Tibial artery (tissue), 4 donors: Measurements from ENCODE around the gene BLM.

ENCODE experiments used
- DNase-seq, 2 donors: peaks; one replicate each; pipeline ENCODE4 v3.0.0-alpha.2; 2019
- H3K27ac ChIP-seq, 2 donors: fragments of 200-600 bp; sonication (generic) in 1 of 2; 1 replicate in 1 of 2; 2 replicates in 1 of 2; pipeline ENCODE4 v1.5.1; 2018 to 2019; ENCODE audit warnings: mild to moderate bottlenecking in 1 of 2
- H3K27me3 ChIP-seq, 2 donors: fragments of 200-600 bp; sonication (generic) in 1 of 2; one replicate each; pipeline versions ENCODE4 v1.5.1 to v1.6.0; 2016 to 2019
- H3K36me3 ChIP-seq, 3 donors: fragments of 200-600 bp; sonication (generic) in 2 of 3; one replicate each; pipeline ENCODE4 v1.5.1; 2016 to 2019; ENCODE audit warnings: mild to moderate bottlenecking in 2 of 3
- H3K4me1 ChIP-seq, 4 donors: fragments of 200-600 bp; sonication (generic) in 2 of 4; 1 replicate in 3 of 4; 2 replicates in 1 of 4; pipeline ENCODE4 v1.5.1; 2016 to 2019
- H3K4me3 ChIP-seq, 2 donors: fragments of 200-600 bp; sonication (generic) in 1 of 2; 1 replicate in 1 of 2; 2 replicates in 1 of 2; pipeline ENCODE4 v1.5.1; 2018 to 2019; ENCODE audit warnings: mild to moderate bottlenecking in 2 of 2
- H3K9me3 ChIP-seq, 3 donors: fragments of 200-600 bp; sonication (generic) in 1 of 3; one replicate each; pipeline ENCODE4 v1.5.1; 2016 to 2019
- CTCF ChIP-seq, 2 experiments: fragments of 200-600 bp in 1 of 2; fragments of 450-650 bp in 1 of 2; IDR thresholded peaks; one replicate each; pipeline ENCODE4 v1.5.1; 2017 to 2019; ENCODE audit warnings: antibody characterized with exemption in 2 of 2, mild to moderate bottlenecking in 1 of 2, moderate library complexity in 1 of 2
- intact Hi-C: fragments of 100-400 bp; cut with DNase I; formaldehyde crosslinking; loops from one replicate; pipeline ENCODE4 v1.15.0; 2023; ENCODE audit warnings: low total_unique reads

BLM gene

GRCh38 chr15:90857883-90858443 is 140.8 kb downstream of the BLM start:
- no peak for TF ChIP-seq CTCF (IDR thresholded peaks at IDR 0.05)

GRCh38 chr15:90859234-90860131 is 142.3 kb downstream of the BLM start:
- no peaks in the 10 kb centered on the region for H3K9me3 ChIP-seq
- no peaks in the 10 kb centered on the region for H3K36me3 ChIP-seq
- no peak for TF ChIP-seq CTCF (IDR thresholded peaks at IDR 0.05)
- no peaks in the 10 kb centered on the region for H3K4me1 ChIP-seq
- no peak for DNase-seq
- H3K4me3 ChIP-seq: no peak overlapping the region
- H3K27ac ChIP-seq: no peak overlapping the region
- H3K27me3 ChIP-seq: no peaks in the 10 kb centered on the region
- intact Hi-C loops: loop anchor here (10.0 kb wide), 1 partner anchor 85 kb away; no protein-coding TSS in a partner anchor

More at GRCh38 chr15:90857883-90858443, 140.8 kb downstream of the BLM start:
- Histone ChIP-seq H3K27me3 (no peaks in the 10 kb centered on the region), H3K4me3 (no peak overlapping the region), H3K36me3 (no peaks in the 10 kb centered on the region), H3K27ac (no peak overlapping the region), H3K4me1 (no peaks in the 10 kb centered on the region), H3K9me3 (no peaks in the 10 kb centered on the region)
- DNase-seq: no peak
- intact Hi-C loops: loop anchor here (10.0 kb wide), 1 partner anchor 83 kb away; no protein-coding TSS in a partner anchor

- H3K9me3 ChIP-seq: no peaks in the 10 kb centered on the region
- no peaks in the 10 kb centered on the region for H3K36me3 ChIP-seq
- no peak overlapping the region for H3K4me3 ChIP-seq
- TF ChIP-seq CTCF (IDR thresholded peaks at IDR 0.05): no peak
- H3K27ac ChIP-seq: no peak overlapping the region
- intact Hi-C loops: no loop called here
- no peaks in the 10 kb centered on the region for H3K27me3 ChIP-seq
- DNase-seq: no peak
- no peaks in the 10 kb centered on the region for H3K4me1 ChIP-seq
Measured at GRCh38 chr15:90860450-90860849, 143.3 kb downstream of the BLM start.

GRCh38 chr15:90860942-90861675 is 144.0 kb downstream of the BLM start:
- H3K4me1 ChIP-seq: no peaks in the 10 kb centered on the region
- no peaks in the 10 kb centered on the region for H3K9me3 ChIP-seq
- H3K27ac ChIP-seq: no peak overlapping the region
- no peak overlapping the region for H3K4me3 ChIP-seq
- H3K27me3 ChIP-seq: no peaks in the 10 kb centered on the region
- intact Hi-C loops: no loop called here
- TF ChIP-seq CTCF (IDR thresholded peaks at IDR 0.05): no peak
- no peak for DNase-seq
- no peaks in the 10 kb centered on the region for H3K36me3 ChIP-seq

GRCh38 chr15:90862487-90862886 is 145.3 kb downstream of the BLM start:
- no peak overlapping the region for H3K4me3 ChIP-seq
- no peaks in the 10 kb centered on the region for H3K36me3 ChIP-seq
- no peak for TF ChIP-seq CTCF (IDR thresholded peaks at IDR 0.05)
- no peaks in the 10 kb centered on the region for H3K4me1 ChIP-seq
- no peaks in the 10 kb centered on the region for H3K27me3 ChIP-seq
- no peak overlapping the region for H3K27ac ChIP-seq
- no peaks in the 10 kb centered on the region for H3K9me3 ChIP-seq
- DNase-seq: no peak
- intact Hi-C loops: no loop called here
